Neural cell (in vitro differentiated cells): Measurements from ENCODE around the gene CDC25A. TPM values are rescaled to one million over a fixed set of nuclear protein-coding genes. Genes with fewer than 3 reads are reported as not detected.
A peak's percentile ranks its signal among the peaks of the same experiment; 100 is the strongest.

ENCODE experiments used
- H2AFZ ChIP-seq: fragments of 200-600, 300-800 bp; sonication (generic), shearing (Covaris generic); 2 replicates; pipeline ENCODE4 v1.6.0; 2014; ENCODE audit warnings: low read depth, mild to moderate bottlenecking, antibody characterized with exemption, low read length, moderate library complexity
- H3F3A ChIP-seq: fragments of 200-600 bp; shearing (Covaris generic); 2 replicates; pipeline ENCODE4 v1.6.1; 2016; ENCODE audit warnings: mild to moderate bottlenecking, moderate library complexity, mixed read lengths, antibody characterized with exemption, low read length; ENCODE audit not compliant: insufficient read depth, poor library complexity, severe bottlenecking
- H3K27ac ChIP-seq: fragments of 200-600, 300-800 bp; sonication (generic), shearing (Covaris generic); 2 replicates; pipeline ENCODE4 v1.5.1; 2014; ENCODE audit warnings: mild to moderate bottlenecking, low read length, moderate library complexity
- H3K27me3 ChIP-seq: fragments of 300-800, 200-600 bp; sonication (generic), shearing (Covaris generic); 2 replicates; pipeline ENCODE4 v1.6.0; 2014; ENCODE audit warnings: mild to moderate bottlenecking, low read depth, low read length, moderate library complexity; ENCODE audit not compliant: insufficient read depth
- H3K36me3 ChIP-seq: fragments of 300-800, 200-600 bp; sonication (generic), shearing (Covaris generic); 2 replicates; pipeline ENCODE4 v1.5.1; 2014; ENCODE audit warnings: mild to moderate bottlenecking, antibody characterized with exemption, low read length, moderate library complexity; ENCODE audit not compliant: insufficient read depth
- H3K4me2 ChIP-seq: fragments of 300-800, 200-600 bp; sonication (generic), shearing (Covaris generic); 2 replicates; pipeline ENCODE4 v1.6.0; 2014; ENCODE audit warnings: mild to moderate bottlenecking, low read length
- H3K4me3 ChIP-seq: fragments of 300-800, 200-600 bp; sonication (generic), shearing (Covaris generic); 2 replicates; pipeline ENCODE4 v1.5.1; 2014; ENCODE audit warnings: mild to moderate bottlenecking, low read length, moderate library complexity
- H3K79me2 ChIP-seq: fragments of 200-600 bp; shearing (Covaris generic); replicated peaks from 2 replicates; pipeline ENCODE4 v1.6.0; 2014; ENCODE audit warnings: mild to moderate bottlenecking, low read length, moderate library complexity; ENCODE audit not compliant: insufficient read depth
- H3K9ac ChIP-seq: fragments of 300-800, 200-600 bp; sonication (generic), shearing (Covaris generic); 2 replicates; pipeline ENCODE4 v1.6.1; 2016; ENCODE audit warnings: mild to moderate bottlenecking, low read length, mixed read lengths
- H3K9me2 ChIP-seq: fragments of 200-600 bp; shearing (Covaris generic); 2 replicates; pipeline ENCODE4 v1.6.1; 2016; ENCODE audit warnings: mild to moderate bottlenecking, low read length, mixed read lengths; ENCODE audit not compliant: insufficient read depth
- H3K9me3 ChIP-seq: fragments of 200-600, 300-800 bp; sonication (generic), shearing (Covaris generic); 2 replicates; pipeline ENCODE4 v1.6.1; 2016; ENCODE audit warnings: mild to moderate bottlenecking, mixed run types, low read length, moderate library complexity, mixed read lengths
- H4K20me1 ChIP-seq: fragments of 200-600 bp; shearing (Covaris generic); 2 replicates; pipeline ENCODE4 v1.6.1; 2016; ENCODE audit warnings: mild to moderate bottlenecking, mixed run types; ENCODE audit not compliant: insufficient read depth
- CTCF ChIP-seq: fragments of 450-650 bp; IDR thresholded peaks from 2 replicates; pipeline ENCODE4 v1.5.1; 2014; ENCODE audit warnings: antibody characterized with exemption, mild to moderate bottlenecking, moderate library complexity; ENCODE audit not compliant: poor library complexity, severe bottlenecking
- EP300 ChIP-seq: fragments of 450-650 bp; conservative IDR thresholded peaks from 2 replicates; pipeline ENCODE4 v1.6.1; 2014; ENCODE audit warnings: antibody characterized with exemption, mild to moderate bottlenecking, moderate library complexity; ENCODE audit not compliant: poor library complexity, severe bottlenecking
- EZH2 ChIP-seq: fragments of 200-600, 300-800 bp; shearing (Covaris generic), sonication (generic); IDR thresholded peaks from 2 replicates; pipeline ENCODE4 v1.6.1; 2014; ENCODE audit warnings: antibody characterized with exemption, low read length, borderline replicate concordance, mild to moderate bottlenecking; ENCODE audit not compliant: insufficient read depth, poor library complexity, severe bottlenecking
- MXI1 ChIP-seq: fragments of 450-650 bp; conservative IDR thresholded peaks from 2 replicates; pipeline ENCODE4 v1.6.1; 2014; ENCODE audit warnings: antibody characterized with exemption, mild to moderate bottlenecking; ENCODE audit not compliant: poor library complexity, severe bottlenecking
- POLR2AphosphoS5 ChIP-seq: IDR thresholded peaks from 2 replicates; pipeline ENCODE4 v1.6.1; 2012
- RAD21 ChIP-seq: fragments of 450-650 bp; conservative IDR thresholded peaks from 2 replicates; pipeline ENCODE4 v1.6.1; 2014; ENCODE audit warnings: antibody characterized with exemption, mild to moderate bottlenecking, moderate library complexity
- REST ChIP-seq: IDR thresholded peaks from 2 replicates; pipeline ENCODE4 v1.6.1; 2012; ENCODE audit warnings: borderline replicate concordance
- SMC3 ChIP-seq: fragments of 450-650 bp; conservative IDR thresholded peaks from 2 replicates; pipeline ENCODE4 v1.6.1; 2014; ENCODE audit warnings: antibody characterized with exemption, mild to moderate bottlenecking, moderate library complexity; ENCODE audit not compliant: poor library complexity
- TAF1 ChIP-seq: IDR thresholded peaks from 2 replicates; pipeline ENCODE4 v1.6.1; 2012; ENCODE audit warnings: low read depth
- polyA plus RNA-seq: library from polyadenylated mRNA; depleted of rRNA; stranded (reverse); fragments of >200 nt; gene quantifications from 2 replicates; pipeline ENCODE4 v1.2.3, GENCODE V29; 2014

CDC25A gene
- polyA plus RNA-seq, 1 donor from 2014 or later, result 12.3 TPM

DNA sequence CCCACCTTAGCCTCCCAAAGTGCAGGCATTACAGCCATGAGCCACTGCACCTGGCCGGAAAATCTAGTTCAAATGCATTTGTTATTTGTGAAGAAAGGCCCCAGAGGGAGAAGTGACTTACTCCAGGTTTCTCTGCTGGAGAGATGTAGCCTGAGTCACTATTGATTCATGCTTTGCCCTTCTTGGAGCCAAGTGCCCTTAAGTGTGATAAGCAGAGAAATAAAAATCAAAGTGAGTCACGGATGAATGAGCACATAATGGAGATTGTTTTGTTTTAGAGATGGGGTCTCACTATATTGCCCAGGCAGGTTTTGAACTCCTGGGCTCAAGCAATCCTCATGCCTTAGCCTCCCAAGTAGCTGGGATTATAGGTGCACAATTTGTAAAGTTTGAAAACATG lies 33.1 kb downstream of the CDC25A start:
- TF ChIP-seq EZH2 (no peak), RAD21 (no peak), REST (no peak), MXI1 (no peak), SMC3 (no peak), POLR2AphosphoS5 (no peak), TAF1 (no peak), EP300 (no peak), CTCF (no peak)
- Histone ChIP-seq H3K9me3 (no peaks in the 10 kb centered on the region), H4K20me1 (no peaks in the 10 kb centered on the region), H3K79me2 (no peaks in the 10 kb centered on the region), H3K27ac (no peak overlapping the region), H3K4me2 (no peak overlapping the region), H3K9ac (no peak overlapping the region), H3K4me3 (no peak overlapping the region), H3K9me2 (no peaks in the 10 kb centered on the region), H3K36me3 (no peaks in the 10 kb centered on the region), H2AFZ (no peak overlapping the region), H3F3A (no peaks in the 10 kb centered on the region), H3K27me3 (no peaks in the 10 kb centered on the region)

DNA sequence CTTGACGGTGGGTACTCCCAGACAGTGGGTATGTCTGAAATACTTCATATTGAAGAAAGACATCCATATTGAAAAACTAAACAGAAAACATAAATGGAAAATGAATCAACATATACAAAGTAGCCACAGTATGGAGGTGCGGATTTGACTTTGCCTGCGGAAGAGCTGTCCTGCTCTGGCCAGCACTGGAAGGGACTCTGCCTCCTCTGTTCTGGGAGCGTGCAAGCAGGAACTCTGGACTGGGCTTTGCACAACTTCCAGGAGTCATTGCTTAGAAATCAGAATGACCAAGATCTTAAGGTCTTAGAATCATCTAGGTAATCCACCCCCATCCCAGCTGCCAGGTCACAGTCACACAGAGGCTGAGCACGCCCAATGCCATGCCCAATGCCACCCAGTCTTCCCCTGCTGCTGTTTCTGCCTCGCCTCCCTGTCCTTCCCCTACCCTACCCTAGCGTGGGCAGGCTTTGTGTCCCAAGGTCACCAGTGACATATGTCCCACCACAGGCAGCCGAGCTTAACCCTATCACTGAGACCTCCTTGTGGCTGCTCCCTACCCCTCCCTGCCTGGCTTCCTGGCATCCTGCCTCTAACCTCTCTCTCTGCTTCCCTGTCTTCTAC lies 36.3 kb downstream of the CDC25A start:
- Histone ChIP-seq H3K36me3 (no peaks in the 10 kb centered on the region), H3F3A (no peaks in the 10 kb centered on the region), H3K4me3 (no peak overlapping the region), H3K9ac (no peak overlapping the region), H3K27ac (no peak overlapping the region), H3K27me3 (no peaks in the 10 kb centered on the region), H3K9me3 (no peaks in the 10 kb centered on the region), H4K20me1 (no peaks in the 10 kb centered on the region), H2AFZ (no peak overlapping the region), H3K4me2 (no peak overlapping the region), H3K9me2 (no peaks in the 10 kb centered on the region), H3K79me2 (no peaks in the 10 kb centered on the region)
- TF ChIP-seq RAD21 (no peak), CTCF (peak; percentile 31)
